T-helper 17 cell (primary cell): Measurements from ENCODE around the gene CDC42SE1. TPM values are rescaled to one million over a fixed set of nuclear protein-coding genes. Genes with fewer than 3 reads are reported as not detected.
A peak's percentile ranks its signal among the peaks of the same experiment; 100 is the strongest.

Source experiments
- ATAC-seq: fragments of 150-1000 bp; cut with Tn5 transposase; 2 replicates; pipeline ENCODE4 v1.10.0; 2021; ENCODE audit warnings: mild to moderate bottlenecking, moderate library complexity
- DNase-seq, 3 donors: peaks; one replicate each; pipeline versions ENCODE4 v3.0.0 to v3.0.0-alpha.2; 2020 to 2021
- H3K9me3 ChIP-seq: one replicate; pipeline ENCODE4 v1.7.0; 2013; ENCODE audit warnings: low read length, mild to moderate bottlenecking; ENCODE audit not compliant: control insufficient read depth, poor library complexity, severe bottlenecking
- H3K27ac Mint-ChIP-seq: one replicate; pipeline ENCODE4 v1.8.0; 2022; ENCODE audit warnings: mild to moderate bottlenecking, moderate library complexity, mixed read lengths
- H3K27me3 Mint-ChIP-seq: one replicate; pipeline ENCODE4 v1.8.0; 2022; ENCODE audit warnings: mixed read lengths
- H3K36me3 Mint-ChIP-seq: one replicate; pipeline ENCODE4 v1.8.0; 2022; ENCODE audit warnings: low read depth, mixed read lengths
- H3K4me1 Mint-ChIP-seq: one replicate; pipeline ENCODE4 v1.8.0; 2022; ENCODE audit warnings: mild to moderate bottlenecking, mixed read lengths
- H3K4me3 Mint-ChIP-seq: one replicate; pipeline ENCODE4 v1.8.0; 2022; ENCODE audit warnings: mild to moderate bottlenecking, moderate library complexity, mixed read lengths
- total RNA-seq, 4 donors: library from RNA in 2 of 4; stranded (reverse) in 2 of 4; gene quantifications; one replicate each; pipeline ENCODE4 v1.2.3 and lab custom pipeline; 2022 to 2026

The CDC42SE1 gene
- total RNA-seq, 2 donors from 2014 or later = 375 to 433 TPM

DNA sequence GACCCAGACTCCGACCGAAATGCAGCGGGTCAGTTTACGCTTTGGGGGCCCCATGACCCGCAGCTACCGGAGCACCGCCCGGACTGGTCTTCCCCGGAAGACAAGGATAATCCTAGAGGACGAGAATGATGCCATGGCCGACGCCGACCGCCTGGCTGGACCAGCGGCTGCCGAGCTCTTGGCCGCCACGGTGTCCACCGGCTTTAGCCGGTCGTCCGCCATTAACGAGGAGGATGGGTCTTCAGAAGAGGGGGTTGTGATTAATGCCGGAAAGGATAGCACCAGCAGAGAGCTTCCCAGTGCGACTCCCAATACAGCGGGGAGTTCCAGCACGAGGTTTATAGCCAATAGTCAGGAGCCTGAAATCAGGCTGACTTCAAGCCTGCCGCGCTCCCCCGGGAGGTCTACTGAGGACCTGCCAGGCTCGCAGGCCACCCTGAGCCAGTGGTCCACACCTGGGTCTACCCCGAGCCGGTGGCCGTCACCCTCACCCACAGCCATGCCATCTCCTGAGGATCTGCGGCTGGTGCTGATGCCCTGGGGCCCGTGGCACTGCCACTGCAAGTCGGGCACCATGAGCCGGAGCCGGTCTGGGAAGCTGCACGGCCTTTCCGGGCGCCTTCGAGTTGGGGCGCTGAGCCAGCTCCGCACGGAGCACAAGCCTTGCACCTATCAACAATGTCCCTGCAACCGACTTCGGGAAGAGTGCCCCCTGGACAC is 11.3 kb downstream of the CDC42SE1 start:
- ATAC-seq = peak; percentile 78
- H3K36me3 Mint-ChIP-seq = peaks cover 3% of the 10 kb centered on the region
- peak overlapping the region; percentile 91 for H3K4me3 Mint-ChIP-seq
- no peaks in the 10 kb centered on the region for H3K9me3 ChIP-seq
- H3K4me1 Mint-ChIP-seq = peaks cover 50% of the 10 kb centered on the region
- DNase-seq = peak; percentile 31 to 42 (median 40)
- peak overlapping the region; percentile 90 for H3K27ac Mint-ChIP-seq
- no peaks in the 10 kb centered on the region for H3K27me3 Mint-ChIP-seq

DNA sequence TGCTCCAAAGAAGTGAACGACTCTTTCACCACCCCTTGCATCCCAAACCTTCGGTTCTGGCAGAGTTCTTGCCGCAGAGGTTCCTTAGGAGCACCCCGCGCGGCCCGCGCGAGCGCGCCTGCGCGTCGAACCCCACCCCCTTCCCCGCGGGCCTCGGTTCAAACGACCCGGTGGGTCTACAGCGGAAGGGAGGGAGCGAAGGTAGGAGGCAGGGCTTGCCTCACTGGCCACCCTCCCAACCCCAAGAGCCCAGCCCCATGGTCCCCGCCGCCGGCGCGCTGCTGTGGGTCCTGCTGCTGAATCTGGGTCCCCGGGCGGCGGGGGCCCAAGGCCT is 11.9 kb downstream of the CDC42SE1 start, which contains the start of gene C1orf56:
Gene C1orf56, plus strand, starts transcription at position 161 of the 334 bp plus-strand sequence. Its CDS starts 97 bp downstream, at position 258.
- H3K4me1 Mint-ChIP-seq = peaks cover 53% of the 10 kb centered on the region
- peak in 2 of 3 donors; percentile 41 to 51 for DNase-seq
- peaks cover 3% of the 10 kb centered on the region for H3K36me3 Mint-ChIP-seq
- peak within 1 kb of the TSS; percentile 90 for H3K27ac Mint-ChIP-seq
- no peaks in the 10 kb centered on the region for H3K9me3 ChIP-seq
- no peaks in the 10 kb centered on the region for H3K27me3 Mint-ChIP-seq
- ATAC-seq = peak; percentile 46
- peak within 1 kb of the TSS; percentile 91 for H3K4me3 Mint-ChIP-seq

DNA sequence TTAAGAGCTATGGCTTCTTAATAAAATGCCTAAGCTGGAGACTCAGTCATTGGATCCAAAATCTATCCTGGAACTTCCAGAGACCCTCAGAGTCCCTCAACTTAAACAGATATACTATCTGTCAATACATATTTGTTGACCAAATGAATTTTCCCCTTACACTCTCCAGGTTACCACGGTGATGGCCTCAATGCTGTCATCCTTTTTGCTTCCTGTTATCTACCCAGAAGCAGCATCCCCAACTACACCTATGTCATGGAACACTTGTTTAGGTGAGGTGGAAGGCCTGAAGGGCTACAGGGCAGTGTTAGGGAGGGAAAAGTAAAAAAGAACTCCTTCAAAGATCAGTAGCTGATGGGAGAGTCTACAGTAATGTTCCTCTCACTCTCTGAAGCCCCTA is 16.3 kb downstream of the CDC42SE1 start:
- ATAC-seq = peak; percentile 23
- H3K9me3 ChIP-seq = no peaks in the 10 kb centered on the region
- H3K27ac Mint-ChIP-seq = peak overlapping the region; percentile 67
- H3K4me1 Mint-ChIP-seq = peaks cover 40% of the 10 kb centered on the region
- no peak overlapping the region for H3K4me3 Mint-ChIP-seq
- peaks cover 3% of the 10 kb centered on the region for H3K36me3 Mint-ChIP-seq
- no peak for DNase-seq
- H3K27me3 Mint-ChIP-seq = no peaks in the 10 kb centered on the region

DNA sequence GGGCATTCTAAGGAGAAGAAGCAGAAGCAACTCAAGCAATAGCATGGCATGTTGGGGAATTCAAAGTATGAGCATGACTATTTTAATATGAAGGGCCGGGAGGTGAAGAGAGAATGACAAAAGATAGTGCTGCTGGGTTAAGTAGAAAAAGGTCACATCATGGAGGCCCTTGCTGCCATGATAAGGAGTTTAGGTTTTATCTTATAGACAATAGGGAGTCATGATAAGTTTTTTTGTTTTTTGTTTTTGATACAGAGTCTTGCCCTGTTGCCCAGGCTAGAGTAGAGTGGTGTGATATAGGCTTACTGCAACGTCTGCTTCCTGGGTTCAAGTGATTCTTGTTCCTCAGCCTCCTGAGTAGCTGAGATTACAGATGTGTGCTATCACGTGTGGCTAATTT is 19.9 kb downstream of the CDC42SE1 start:
- H3K4me1 Mint-ChIP-seq = peaks cover 36% of the 10 kb centered on the region
- no peaks in the 10 kb centered on the region for H3K27me3 Mint-ChIP-seq
- H3K36me3 Mint-ChIP-seq = peaks cover 3% of the 10 kb centered on the region
- ATAC-seq = no peak
- H3K27ac Mint-ChIP-seq = peak overlapping the region; percentile 32
- H3K9me3 ChIP-seq = no peaks in the 10 kb centered on the region
- no peak for DNase-seq
- H3K4me3 Mint-ChIP-seq = peak overlapping the region; percentile 21

DNA sequence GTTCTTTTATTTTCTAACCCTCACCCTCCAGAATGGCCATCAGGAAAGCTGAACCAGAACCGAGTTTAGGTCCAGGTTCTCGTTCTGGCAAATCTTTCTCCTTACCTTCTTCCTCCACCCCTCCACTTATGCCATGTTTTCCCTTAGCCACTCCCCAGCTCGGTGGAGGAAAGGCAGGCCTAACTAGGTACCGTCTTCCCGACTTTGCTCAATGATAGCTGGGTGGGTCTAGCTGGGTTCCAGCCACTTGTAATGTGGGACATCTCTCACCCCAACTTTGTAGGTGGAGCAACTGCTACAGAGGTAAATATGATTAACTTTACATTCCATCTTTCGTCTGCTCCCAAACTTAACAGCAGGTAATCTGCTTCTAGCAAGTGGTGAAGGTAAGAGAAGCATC is 22.4 kb downstream of the CDC42SE1 start:
- peaks cover 22% of the 10 kb centered on the region for H3K4me1 Mint-ChIP-seq

DNA sequence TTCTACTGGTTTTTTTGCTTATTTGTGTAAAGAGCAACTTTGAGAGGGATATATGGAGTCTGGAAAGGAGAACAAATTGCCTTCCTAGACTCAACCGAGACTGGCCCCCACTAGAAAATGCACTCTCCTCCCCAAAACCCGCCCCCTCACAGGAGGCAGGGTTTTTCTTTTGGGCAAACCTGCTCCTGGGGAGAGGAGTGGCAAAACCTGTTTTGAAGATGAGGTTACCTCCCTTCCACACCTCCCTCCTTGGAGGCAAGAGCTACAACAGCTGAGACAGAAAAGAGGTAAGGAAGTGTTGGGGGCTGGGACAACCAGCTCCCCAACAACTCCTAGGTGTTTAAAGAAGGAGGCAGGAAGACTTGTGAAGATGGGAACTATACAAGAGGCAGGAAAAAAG is 23.1 kb downstream of the CDC42SE1 start, which contains the start of gene BNIPL:
Gene BNIPL, plus strand, starts transcription at position 231 of the 400 bp plus-strand sequence. Its CDS starts 140 bp downstream, at position 371.
- no peak for DNase-seq
- peaks cover 25% of the 10 kb centered on the region for H3K4me1 Mint-ChIP-seq
- H3K9me3 ChIP-seq = no peaks in the 10 kb centered on the region
- H3K4me3 Mint-ChIP-seq = no peak within 1 kb of the TSS
- no peaks in the 10 kb centered on the region for H3K27me3 Mint-ChIP-seq
- H3K27ac Mint-ChIP-seq = peak within 1 kb of the TSS; percentile 16
- H3K36me3 Mint-ChIP-seq = peaks cover 4% of the 10 kb centered on the region
- ATAC-seq = no peak

More for the DNA sequence above, 22.4 kb downstream of the CDC42SE1 start:
- H3K4me3 Mint-ChIP-seq = no peak overlapping the region
- H3K36me3 Mint-ChIP-seq = peaks cover 2% of the 10 kb centered on the region
- no peaks in the 10 kb centered on the region for H3K27me3 Mint-ChIP-seq
- H3K27ac Mint-ChIP-seq = no peak overlapping the region
- ATAC-seq (no peak), DNase-seq (no peak)
- no peaks in the 10 kb centered on the region for H3K9me3 ChIP-seq

DNA sequence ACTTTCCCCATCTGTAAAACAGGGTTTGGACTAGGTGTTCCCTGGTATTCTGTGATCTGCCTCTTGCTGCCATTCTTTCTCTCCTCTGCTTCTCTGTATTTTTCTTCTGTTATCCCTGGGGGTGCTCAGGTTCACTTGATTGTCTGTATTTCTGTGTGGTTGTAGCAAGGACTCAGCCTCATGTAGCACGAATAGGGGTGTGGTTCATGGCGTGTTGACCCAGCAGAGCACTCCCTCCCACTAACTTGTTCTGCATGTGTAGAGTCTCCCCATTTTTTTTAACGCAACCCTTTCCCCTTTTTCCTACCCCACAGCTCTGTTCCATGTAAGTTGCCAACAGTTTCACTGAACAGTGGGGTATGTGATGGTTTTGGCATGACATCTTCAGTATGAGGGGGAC is 24.3 kb downstream of the CDC42SE1 start:
- ATAC-seq (no peak), DNase-seq (no peak)
- Mint-ChIP-seq H3K27ac (peak overlapping the region; percentile 16), H3K4me3 (no peak overlapping the region), H3K4me1 (peaks cover 25% of the 10 kb centered on the region), H3K36me3 (peaks cover 7% of the 10 kb centered on the region), H3K27me3 (no peaks in the 10 kb centered on the region)
- H3K9me3 ChIP-seq = no peaks in the 10 kb centered on the region

DNA sequence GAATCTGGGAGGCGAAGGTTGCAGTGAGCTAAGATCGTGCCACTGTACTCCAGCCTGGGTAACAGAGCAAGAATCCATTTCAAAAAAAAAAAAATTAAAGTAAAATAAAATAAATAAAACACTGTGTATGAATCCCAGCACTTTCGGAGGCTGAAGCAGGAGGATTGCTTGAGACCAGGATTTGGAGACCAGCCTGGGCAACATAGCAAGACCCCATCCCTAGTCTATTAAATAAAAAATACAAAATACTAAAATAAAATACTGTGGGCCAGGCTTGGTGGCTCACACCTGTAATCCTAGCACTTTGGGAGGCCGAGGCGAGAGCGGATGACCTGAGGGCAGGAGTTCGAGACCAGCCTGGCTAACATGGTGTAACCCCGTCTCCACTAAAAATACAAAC is 27.3 kb downstream of the CDC42SE1 start:
- no peak overlapping the region for H3K4me3 Mint-ChIP-seq
- H3K4me1 Mint-ChIP-seq = peaks cover 19% of the 10 kb centered on the region
- H3K27me3 Mint-ChIP-seq = no peaks in the 10 kb centered on the region
- ATAC-seq = no peak
- no peak overlapping the region for H3K27ac Mint-ChIP-seq
- no peaks in the 10 kb centered on the region for H3K9me3 ChIP-seq
- DNase-seq = no peak
- peaks cover 7% of the 10 kb centered on the region for H3K36me3 Mint-ChIP-seq

DNA sequence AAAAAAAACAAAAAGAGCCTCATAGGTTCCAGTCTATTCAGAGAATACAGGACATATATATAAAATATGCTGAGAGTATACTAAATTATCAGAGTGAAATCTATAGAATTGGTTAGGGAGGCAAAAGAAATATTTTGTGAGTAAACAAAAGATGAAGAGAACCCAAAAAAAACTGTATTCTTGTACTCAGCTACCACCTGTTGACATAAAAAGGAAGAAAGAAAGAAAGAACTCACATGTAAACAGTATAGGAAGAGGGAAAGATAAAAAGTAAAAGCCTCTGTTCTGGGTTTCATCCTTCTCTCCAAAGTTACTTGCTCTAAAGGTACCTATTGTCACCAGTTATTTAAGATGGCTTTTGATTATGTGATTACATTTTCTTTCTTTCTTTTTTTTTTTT is 33.0 kb downstream of the CDC42SE1 start:
- no peak overlapping the region for H3K4me3 Mint-ChIP-seq
- peaks cover 6% of the 10 kb centered on the region for H3K36me3 Mint-ChIP-seq
- DNase-seq (no peak), ATAC-seq (no peak)
- H3K27ac Mint-ChIP-seq = no peak overlapping the region
- no peaks in the 10 kb centered on the region for H3K9me3 ChIP-seq
- peaks cover 13% of the 10 kb centered on the region for H3K4me1 Mint-ChIP-seq
- H3K27me3 Mint-ChIP-seq = no peaks in the 10 kb centered on the region

DNA sequence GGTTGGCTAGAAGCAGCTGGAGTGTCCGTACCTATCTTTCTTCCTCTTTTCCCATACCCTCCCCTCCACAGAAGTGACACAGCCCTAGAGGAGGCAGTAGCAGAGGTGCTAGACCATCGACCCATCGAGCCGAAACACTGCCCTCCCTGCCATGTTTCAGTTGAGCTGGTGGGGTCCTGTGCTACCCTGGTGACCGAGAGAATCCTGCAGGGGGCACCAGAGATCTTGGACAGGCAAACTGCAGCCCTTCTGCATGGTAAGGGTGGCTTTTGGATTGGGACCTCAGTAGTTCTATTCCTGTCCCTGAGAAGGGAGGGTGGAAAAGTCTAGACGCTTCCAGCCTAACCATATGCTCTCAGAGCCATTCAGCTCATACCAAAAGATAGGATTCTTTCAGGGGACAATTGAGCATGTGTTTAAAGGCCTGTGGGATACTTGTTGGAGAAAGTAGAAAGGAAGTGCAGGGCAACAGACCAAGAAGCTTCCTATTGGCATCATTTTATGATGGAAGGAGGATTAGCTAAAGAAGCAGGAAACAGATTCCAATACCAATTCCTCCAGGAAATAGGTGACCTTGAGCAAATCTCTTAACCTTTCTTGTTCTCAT is 34.8 kb downstream of the CDC42SE1 start:
- ATAC-seq = peak; percentile 99
- H3K9me3 ChIP-seq = no peaks in the 10 kb centered on the region
- no peak overlapping the region for H3K27ac Mint-ChIP-seq
- H3K36me3 Mint-ChIP-seq = peaks cover 2% of the 10 kb centered on the region
- no peaks in the 10 kb centered on the region for H3K27me3 Mint-ChIP-seq
- peak overlapping the region; percentile 52 for H3K4me3 Mint-ChIP-seq
- DNase-seq = peak; percentile 67 to 84 (median 70)
- peaks cover 10% of the 10 kb centered on the region for H3K4me1 Mint-ChIP-seq

DNA sequence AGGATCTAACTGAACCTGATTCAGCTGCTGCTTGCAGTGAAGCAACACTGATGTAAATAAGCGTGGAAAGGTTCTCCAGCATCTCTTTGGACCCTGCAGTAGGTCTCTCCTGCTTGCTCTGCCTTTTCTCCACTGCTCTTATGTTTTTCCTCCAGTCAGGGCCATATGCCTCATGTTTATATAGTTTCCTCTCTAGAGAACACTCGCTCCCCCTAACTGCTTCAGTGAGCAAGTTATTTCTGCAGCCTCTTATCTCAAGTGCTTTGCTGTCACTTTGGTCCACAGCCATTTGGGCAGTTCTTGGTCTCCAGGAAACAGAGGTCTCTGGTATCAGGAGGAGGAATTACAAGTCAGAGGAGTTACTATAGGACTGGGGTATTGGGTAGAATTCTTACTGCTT is 45.9 kb downstream of the CDC42SE1 start:
- H3K4me3 Mint-ChIP-seq = no peak overlapping the region
- peaks cover 21% of the 10 kb centered on the region for H3K4me1 Mint-ChIP-seq
- no peak overlapping the region for H3K27ac Mint-ChIP-seq

DNA sequence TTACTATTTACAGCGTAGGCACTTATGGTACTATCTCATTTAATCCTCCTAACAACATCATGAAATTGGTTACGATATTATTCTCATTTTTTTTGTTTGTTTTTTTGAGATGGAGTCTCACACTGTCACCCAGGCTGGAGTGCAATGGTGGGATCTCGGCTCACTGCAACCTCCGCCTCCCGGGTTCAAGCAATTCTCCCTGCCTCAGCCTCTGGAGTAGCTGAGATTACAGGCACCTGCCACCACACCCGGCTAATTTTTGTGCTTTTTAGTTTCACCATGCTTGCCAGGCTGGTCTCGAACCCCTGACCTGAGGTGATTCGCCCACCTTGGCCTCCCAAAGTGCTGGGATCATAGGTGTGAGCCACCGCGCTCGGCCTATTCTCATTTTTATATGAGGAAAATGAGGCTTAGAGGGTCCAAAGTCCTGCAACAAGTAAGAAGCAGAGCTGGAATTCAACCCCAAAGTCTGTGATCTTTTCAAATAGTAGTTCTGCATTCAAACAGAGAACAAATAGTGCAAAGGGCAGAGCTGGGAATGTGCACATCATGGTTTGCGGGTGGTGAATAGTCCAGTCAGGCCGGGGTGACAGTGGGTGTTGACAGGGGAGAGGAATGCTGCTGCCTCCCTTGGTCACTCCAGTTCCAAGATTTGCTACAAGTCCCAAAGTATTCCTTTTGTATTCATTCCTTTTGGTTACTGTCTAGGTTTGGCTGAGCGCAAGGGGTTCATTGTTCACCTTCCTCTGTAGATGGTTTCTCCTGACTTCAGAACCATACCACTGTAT is 46.5 kb downstream of the CDC42SE1 start:
- Mint-ChIP-seq H3K4me3 (no peak overlapping the region), H3K27ac (peak overlapping the region; percentile 51), H3K4me1 (peaks cover 25% of the 10 kb centered on the region), H3K27me3 (no peaks in the 10 kb centered on the region), H3K36me3 (no peaks in the 10 kb centered on the region)
- ATAC-seq = no peak
- no peak for DNase-seq
- H3K9me3 ChIP-seq = no peaks in the 10 kb centered on the region

More for the DNA sequence above, 45.9 kb downstream of the CDC42SE1 start:
- DNase-seq (no peak), ATAC-seq (no peak)
- H3K9me3 ChIP-seq = no peaks in the 10 kb centered on the region
- Mint-ChIP-seq H3K27me3 (no peaks in the 10 kb centered on the region), H3K36me3 (no peaks in the 10 kb centered on the region)

DNA sequence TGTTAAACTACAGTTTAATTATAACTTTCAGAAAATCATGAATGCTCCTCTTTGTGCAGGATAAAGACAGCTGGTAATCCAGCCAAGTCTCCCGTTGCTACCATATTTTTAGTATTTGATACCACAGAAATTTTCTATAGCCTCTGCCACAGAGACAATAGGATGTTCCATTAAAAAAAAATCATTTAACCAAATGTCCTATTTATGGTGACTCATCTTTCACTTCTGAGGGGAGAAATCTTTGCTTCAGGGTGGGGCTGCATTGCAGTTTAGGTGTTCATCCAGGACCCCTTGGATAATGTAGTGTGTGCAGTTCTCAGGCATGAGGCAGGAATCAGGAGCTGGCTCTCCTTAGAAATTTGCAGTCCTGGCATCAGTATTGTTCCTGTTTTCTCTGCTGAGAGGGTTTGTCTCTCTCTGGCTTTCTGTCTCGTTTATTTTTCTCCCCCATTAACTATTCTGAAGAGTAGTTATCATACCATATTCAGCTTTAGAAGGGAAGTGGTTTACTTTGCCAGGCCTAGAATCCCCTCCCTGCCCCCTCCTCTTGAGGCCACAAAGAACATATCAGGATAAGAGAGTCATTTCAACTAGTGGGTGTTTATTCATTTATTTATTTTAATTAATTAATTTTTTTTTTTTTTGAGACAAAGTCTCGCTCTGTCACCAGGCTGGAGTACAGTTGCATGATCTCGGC is 48.1 kb downstream of the CDC42SE1 start:
- ATAC-seq (no peak), DNase-seq (no peak)
- H3K27me3 Mint-ChIP-seq = no peaks in the 10 kb centered on the region
- no peak overlapping the region for H3K4me3 Mint-ChIP-seq
- peaks cover 39% of the 10 kb centered on the region for H3K4me1 Mint-ChIP-seq
- no peak overlapping the region for H3K27ac Mint-ChIP-seq
- H3K36me3 Mint-ChIP-seq = no peaks in the 10 kb centered on the region
- H3K9me3 ChIP-seq = no peaks in the 10 kb centered on the region
